Adipose tissue (tissue), 3 donors: ENCODE results near the gene MACROD2. TPM values are rescaled to one million over a fixed set of nuclear protein-coding genes. Genes with fewer than 3 reads are reported as not detected.

Source experiments
- H3K27ac ChIP-seq: one replicate; pipeline ENCODE4 v1.5.1; 2013; ENCODE audit warnings: low read depth, low read length
- WGBS, 3 donors: extraction: QIAGEN DNeasy Blood & Tissue Kit; methylation state at CpG; one replicate each; pipeline ENCODE4 v1.1.7; 2013; 5-methylcytosine and 5-hydroxymethylcytosine counted together
- polyA plus RNA-seq, 3 donors: library from polyadenylated mRNA; stranded (reverse); fragments of 200-250 nt; gene quantifications; one replicate each; pipeline ENCODE4 v1.2.3, GENCODE V29; 2013
- donor health status: healthy with polysubstance abuse.
- donor health status: Bipolar disorder and iron deficiency.
- donor health status: healthy.

MACROD2 gene
- polyA plus RNA-seq, 3 donors: 0.11 to 0.98 (median 0.56) TPM

DNA sequence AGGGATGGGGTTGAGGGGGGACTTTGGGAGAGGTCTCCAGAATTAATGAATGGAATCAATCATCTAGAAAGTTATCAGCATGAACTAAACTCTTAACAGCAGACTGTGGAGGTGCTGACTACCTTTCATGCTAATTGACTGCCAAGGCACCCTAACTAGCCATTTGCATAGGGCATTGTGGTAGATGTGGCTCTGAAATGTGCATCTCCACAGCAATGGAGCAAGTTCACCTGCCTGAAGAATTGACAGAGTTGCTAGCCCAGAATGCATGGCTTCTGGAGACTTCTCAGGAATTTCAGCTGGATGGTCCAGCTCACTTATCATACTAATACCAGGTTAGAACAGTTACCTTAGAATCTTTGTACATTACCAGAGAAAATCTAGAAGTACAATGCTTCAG is 1832.3 kb downstream of the MACROD2 start:
- H3K27ac ChIP-seq: no peak overlapping the region

DNA sequence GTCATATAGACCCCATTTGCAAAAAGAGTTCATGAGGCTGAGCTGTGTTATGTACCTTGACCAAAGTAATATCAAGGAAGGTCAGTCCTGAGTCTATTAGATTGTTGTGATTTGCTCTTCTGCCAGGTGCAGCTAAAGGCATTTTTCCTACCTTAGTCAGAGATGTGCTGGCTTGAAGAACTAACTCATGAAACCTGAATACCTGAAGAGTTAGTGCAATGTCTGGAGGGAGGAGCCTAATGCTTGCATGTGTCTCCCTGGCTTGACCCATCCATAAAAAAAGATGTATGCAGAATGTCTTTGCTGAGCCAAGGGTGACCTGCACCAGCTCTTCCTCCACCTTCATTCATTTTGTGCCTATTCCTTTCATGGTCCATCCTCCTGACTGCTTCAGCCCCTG is 1835.9 kb downstream of the MACROD2 start:
- no peak overlapping the region for H3K27ac ChIP-seq

DNA sequence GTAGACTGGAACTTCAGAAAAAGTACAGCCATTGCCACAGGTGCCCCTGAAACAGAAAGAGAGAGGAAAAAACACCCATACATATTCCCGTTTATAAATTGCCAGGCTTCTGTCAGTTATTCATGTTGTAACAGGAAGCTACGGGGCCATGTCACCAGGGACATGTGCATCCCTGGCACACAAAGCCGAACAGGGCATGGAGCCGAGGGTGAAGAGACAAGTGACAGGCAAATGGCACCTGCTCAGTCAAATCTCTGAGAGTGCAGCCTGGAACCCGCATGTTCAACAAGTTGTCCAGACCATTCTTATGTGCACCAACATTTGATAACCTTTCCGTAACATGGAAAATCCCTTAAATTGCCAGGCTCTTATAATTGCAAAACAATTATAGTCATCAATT is 1837.2 kb downstream of the MACROD2 start:
- WGBS, 3 donors: 75 to 87% (median 79%) methylated on average over 6 of the region's 6 CpGs
- no peak overlapping the region for H3K27ac ChIP-seq

DNA sequence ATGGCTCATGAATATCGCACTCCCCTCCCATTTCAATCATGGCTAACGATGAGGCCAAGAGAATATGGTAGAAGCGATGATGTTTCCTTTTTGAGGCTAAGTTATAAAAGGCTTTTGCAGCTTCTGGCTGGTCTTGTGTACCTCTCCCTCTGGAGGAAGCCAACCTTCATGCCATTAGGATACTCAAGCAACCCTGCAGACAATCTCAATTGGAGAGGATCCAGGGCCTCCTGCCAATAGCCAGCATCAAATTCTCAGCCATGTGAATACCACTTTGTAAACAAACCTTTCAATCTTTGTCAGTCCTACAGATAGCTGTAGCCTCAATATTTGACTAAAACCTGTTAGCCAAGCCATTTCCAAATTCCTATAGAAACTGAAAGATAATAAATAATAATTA is 1839.5 kb downstream of the MACROD2 start:
- 85 to 90% (median 86%) methylated on average over 3 of the region's 3 CpGs for WGBS, 3 donors
- H3K27ac ChIP-seq: no peak overlapping the region

DNA sequence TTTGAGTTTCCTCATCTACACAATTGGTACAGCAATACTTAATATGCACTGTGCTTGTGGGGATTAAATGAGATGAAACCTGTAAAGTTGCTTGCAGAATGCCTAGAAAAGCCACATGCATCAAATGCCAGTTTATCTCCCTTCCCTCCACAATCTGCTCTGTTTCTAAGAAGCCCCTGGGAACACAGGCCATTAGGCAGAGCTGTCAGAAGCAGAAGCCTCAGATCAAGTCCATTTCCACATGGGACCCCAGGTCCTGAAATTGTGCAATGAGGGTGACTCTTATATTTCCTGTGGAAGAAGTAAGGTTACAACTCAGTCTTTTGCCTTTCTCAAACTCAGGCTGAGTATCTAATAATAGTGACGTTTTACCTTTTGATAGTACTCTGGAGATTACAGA is 1840.5 kb downstream of the MACROD2 start:
- 41 to 56% (median 50%) methylated on average over 1 of the region's 1 CpG for WGBS, 3 donors
- H3K27ac ChIP-seq: no peak overlapping the region

DNA sequence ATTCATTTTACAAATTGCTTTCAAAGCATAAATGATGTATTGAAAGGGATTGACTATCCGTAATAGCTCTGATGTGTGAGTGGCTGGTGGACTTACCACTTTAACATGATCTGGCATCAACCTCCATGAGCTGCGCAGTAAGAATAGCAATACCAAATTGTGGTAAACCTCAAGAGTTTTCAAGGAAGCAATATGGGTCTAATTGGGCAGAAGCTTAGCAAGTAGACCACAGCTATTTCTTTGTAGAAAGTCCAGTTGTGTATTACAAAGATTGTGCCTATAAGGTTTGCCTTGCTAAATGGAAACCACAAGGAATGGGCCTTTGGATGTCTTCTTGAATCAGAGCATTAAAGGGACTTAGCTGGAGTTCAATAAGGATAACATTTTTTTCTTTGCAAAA is 1841.3 kb downstream of the MACROD2 start:
- H3K27ac ChIP-seq: no peak overlapping the region
- 59 to 88% (median 68%) methylated on average over 2 of the region's 2 CpGs for WGBS, 3 donors

DNA sequence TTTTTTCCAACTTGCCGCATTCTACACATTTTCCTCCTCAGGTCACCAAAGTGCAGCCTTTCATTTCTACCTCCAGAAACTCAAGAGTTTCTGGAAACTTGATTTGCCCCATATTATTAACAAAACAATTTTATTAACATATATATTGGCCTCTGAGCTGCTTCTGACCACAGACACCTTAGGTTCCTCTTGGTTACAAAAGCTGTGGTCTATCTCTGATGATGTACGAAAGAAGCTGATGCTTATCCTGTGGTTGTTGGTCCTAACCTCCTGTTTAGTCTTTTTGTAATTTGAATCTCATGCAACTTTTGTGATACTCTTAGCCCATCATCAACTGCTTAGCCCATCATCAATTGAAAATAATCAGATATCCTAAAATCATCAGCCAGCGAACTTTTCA is 1842.2 kb downstream of the MACROD2 start:
- WGBS, 3 donors: 79 to 93% (median 86%) methylated on average over 3 of the region's 3 CpGs

DNA sequence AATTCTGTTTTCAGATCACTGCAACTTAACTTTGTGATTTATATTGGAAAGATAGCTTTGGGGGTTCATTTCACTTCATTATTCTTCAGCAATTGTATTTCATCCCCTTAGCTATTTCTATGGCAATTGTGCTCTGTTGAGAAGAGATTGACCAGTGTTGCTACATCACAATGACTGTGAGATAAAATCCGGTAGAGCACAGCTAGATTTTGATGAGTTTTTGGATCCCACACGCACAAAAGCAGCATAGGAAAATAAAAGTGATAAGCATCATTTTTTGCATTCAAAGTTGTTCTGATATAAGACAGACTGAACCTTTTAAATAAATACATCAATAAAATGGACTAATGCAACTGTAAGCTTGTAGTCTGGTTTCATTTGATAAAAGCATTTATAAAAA is 1843.2 kb downstream of the MACROD2 start:
- H3K27ac ChIP-seq: no peak overlapping the region
- WGBS, 3 donors: 69 to 81% (median 76%) methylated on average over 2 of the region's 2 CpGs

More for the DNA sequence above, 1842.2 kb downstream of the MACROD2 start:
- no peak overlapping the region for H3K27ac ChIP-seq

DNA sequence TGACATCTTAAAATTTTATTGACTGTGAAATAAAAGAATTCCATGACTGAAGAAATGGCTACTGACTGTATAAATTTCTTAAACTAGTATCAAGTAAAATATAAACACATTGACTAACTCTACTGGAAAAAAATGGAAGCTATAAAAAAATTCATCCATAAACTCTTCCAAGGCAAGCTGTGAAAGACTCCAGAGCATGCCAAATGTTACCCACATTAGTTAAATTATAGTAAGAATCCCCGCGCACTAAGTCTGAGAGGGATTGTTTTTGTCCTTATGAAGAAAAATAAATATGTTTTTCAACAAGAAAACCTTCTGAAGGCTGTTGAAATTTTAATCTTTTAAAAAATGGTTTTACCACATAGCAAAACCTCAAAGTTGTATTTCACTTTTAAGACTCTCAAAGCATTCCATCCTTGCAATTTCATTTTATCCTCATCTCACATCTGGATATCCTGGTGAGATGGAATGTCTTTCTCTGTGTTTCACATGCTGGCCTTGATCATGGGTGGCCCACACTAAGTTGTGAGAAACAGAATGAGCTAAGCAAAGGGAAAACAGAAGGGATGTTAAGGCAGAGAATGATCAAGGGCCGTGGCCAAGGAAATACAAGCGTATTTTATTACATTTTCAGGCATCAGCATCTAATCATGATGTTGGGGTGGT is 1845.5 kb downstream of the MACROD2 start:
- H3K27ac ChIP-seq: no peak overlapping the region
- WGBS, 3 donors: 33 to 61% (median 48%) methylated on average over 4 of the region's 4 CpGs

DNA sequence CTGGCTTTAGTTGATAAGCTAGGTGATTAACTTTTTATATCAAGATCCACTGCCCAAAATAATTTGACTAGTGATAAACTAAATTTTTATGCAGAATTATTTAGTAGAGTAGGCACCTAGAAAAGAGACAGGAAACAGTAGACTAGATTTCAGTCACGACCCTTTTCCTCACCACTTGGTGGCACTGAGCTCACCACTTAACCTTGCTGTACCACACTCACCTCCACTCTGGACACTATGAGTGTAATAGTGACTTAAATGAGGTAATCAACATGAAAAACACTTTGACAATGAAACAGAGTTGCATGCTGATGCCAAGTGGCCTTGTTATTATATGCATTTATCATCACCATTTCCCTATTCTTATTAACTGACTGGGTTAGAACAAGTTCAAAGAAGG is 1847.6 kb downstream of the MACROD2 start:
- H3K27ac ChIP-seq: no peak overlapping the region
- WGBS, 3 donors: 37 to 50% (median 46%) methylated on average over 1 of the region's 1 CpG

DNA sequence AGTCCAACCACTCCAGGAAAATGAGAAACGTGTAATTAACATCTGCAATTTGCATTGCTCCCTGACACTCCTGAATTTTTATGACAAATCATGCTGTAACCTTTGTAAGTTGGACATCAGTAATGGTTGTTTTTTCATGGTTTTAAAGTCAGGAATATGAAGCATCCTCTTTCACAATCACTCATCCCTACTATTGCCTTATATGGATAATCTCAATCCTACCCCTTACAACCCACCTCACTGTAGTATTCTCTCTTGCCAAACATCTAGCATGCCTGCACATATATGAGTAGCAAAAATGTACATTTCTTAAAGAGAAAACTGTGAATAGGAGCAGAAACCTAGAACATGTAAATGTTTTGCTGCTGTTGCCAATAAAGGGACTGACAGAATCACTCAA is 1848.5 kb downstream of the MACROD2 start:
- 69 to 75% (median 75%) methylated on average over 1 of the region's 1 CpG for WGBS, 3 donors
- H3K27ac ChIP-seq: no peak overlapping the region

DNA sequence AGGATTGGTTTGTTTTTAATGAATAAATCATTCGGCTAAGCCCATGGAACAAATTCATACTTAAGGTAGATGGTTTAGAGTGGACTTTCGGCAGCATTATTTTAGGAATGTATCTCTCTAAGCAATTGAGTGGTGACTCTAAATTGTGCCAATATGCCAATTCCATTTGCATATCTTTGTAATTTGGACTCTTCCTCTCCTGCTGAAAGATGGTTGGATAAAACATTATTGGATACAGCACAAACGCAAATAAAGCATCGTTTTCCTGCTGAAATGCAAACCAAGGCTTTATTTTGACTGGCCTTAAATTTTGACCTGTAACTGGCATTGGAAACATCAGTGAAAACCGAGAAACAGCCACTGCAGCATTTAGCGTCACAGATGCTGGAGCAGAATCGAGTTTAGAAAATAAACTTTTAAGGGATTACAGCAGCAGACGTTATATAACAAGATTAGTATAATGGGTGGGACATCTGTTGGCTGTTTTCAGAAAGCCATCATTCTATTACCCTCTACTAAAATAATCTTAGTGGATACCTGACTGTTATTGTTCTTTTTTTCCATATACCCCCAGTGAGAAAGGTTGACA is 1852.0 kb downstream of the MACROD2 start:
- WGBS, 3 donors: 74 to 77% (median 76%) methylated on average over 8 of the region's 8 CpGs
- H3K27ac ChIP-seq: no peak overlapping the region

DNA sequence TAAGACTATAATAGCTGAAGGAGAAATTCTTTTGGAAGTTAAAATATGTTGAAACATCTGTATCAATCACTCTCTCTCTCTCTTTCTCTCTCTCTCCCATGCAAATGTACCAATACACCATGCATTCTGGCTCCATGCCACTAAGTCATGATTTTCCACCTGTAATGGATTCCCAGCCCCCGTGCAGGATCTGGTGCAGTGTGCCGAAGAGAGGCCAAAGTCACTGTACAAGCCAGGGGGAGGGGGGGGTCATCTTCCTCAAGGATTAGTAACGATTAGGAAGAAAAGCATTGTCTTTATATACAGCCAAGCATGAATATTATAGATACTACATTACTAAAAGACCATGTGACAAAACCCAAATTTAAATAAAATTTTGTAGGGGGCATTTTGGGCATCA is 1852.8 kb downstream of the MACROD2 start:
- H3K27ac ChIP-seq: no peak overlapping the region
- WGBS, 3 donors: 73 to 84% (median 81%) methylated on average over 3 of the region's 3 CpGs

DNA sequence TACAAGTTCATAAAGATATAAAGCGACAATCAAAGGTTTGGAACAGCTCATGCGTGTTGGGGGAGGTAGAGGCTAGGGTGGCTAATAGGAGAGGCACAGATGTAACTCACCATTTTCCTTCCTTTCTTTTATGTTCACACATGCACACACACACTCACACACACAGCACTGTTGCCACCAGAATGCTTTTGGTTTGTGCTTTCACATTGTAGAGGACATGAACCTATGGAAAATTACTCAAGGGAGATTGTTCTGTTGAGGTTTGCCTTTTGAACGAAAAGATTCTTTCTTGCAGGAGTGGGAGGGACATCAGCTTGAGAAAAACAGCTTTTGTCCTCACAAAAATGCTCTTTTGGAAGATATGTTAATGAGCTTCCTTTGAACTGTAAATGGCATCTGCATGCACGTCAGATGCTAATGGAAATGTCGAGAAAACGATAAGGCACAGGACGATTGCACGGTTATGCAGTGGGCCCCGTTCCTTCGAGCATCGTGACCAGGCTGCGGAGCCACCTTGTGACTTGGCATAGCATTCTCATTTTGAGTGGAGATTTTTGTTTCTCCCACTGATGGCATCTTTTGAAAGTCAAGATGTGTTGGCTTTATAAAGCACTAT is 1853.8 kb downstream of the MACROD2 start:
- H3K27ac ChIP-seq: no peak overlapping the region
- 70 to 84% (median 80%) methylated on average over 12 of the region's 12 CpGs for WGBS, 3 donors

DNA sequence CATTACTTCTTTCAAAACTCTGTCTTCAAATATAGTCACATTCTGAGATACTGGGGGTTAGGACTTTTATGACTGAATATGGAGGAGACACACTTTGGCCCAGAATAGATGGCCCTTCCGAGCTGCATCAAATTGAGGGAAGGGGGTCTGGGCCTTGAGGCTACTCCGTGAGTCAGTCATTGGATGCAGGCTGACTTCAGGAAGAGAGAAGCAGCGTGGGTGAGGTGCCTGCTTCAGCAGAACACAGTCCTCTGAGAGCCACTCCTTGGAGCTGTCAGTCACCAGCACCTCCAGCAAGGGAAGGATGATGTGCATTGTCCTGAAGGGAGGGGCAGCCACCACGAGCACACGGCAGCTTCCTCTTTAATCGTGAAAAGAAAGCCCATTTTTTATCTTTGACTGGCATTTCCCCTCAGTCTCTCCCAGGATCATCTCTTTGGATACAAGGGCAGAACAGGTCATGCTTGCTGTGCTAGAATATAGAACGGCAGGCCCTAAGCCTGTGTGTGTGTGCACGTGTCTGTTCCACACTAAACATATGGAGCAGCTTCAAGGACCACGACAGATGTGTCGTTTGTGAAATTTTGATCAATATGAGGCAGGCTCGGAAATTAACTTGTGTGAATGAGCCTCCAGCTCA is 1856.4 kb downstream of the MACROD2 start:
- 55 to 74% (median 62%) methylated on average over 11 of the region's 11 CpGs for WGBS, 3 donors

DNA sequence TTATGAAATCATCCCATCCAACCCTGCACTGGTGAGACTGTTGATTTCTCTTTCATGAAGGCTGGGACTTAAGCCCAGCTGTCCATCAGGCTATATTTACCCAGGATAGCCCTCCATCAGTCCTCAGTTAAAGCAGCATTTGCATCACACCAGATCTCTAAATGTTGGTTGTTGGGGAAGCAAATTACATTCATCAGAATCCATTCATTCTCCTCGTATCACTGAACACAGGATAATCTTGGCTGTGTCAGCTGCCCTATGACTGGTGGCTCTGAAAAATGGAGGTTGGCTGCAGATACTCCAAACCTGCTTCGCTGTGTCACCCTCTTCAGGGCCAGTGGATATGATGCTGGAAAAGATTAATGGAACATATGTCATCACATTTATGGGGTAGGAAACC is 1859.6 kb downstream of the MACROD2 start:
- WGBS, 3 donors: 63 to 76% (median 74%) methylated on average over 2 of the region's 2 CpGs
- H3K27ac ChIP-seq: no peak overlapping the region

More for the DNA sequence above, 1856.4 kb downstream of the MACROD2 start:
- H3K27ac ChIP-seq: no peak overlapping the region

DNA sequence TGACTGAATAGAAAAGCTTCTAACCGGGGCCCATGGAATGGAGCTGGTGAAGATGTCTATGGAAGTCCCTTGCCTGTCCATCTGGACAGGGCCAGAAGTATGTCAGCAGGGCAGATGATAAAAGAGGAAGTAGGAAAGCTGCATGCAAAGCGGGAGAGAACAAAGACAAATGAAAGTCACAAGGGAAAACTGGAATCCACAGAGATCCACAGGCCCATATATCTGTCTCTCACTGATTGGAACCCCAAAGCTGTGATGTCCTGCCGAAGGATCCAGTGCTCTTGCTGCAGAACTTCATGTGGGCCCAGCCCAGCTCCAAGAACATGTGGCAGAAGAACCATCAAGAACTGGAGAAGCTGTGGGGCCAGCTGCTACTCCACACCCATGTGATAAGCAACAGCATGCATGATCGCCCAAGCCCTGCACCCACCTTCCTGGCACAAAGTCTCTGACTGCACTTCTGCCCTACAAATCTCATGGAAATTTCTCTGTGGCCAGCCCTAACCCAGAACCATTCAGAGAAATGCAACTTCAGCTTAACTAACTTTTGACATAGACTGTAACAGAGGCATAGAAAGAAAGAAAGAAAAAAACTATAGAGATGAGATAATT is 1862.0 kb downstream of the MACROD2 start:
- no peak overlapping the region for H3K27ac ChIP-seq

DNA sequence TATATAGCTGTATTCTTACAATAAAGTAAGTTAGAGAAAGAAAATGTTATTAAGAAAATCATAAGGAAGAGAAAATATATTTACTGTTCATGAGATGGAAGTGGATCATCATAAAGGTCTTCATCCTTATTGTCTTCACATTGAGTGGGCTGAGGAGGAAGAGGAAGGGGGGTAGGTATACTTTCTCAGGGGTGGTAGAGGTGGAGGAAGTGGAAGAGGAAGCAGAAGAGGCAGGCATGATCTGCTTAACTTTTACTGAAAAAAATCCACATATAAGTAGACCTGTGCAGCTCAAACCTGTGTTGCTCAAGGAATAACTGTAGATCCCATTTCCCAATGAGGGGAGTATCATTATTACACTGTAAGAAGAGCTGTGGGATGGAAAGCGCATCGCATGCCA is 1863.7 kb downstream of the MACROD2 start:
- H3K27ac ChIP-seq: no peak overlapping the region
- 98 to 100% (median 99%) methylated on average over 2 of the region's 2 CpGs for WGBS, 3 donors

More for the DNA sequence above, 1862.0 kb downstream of the MACROD2 start:
- WGBS, 3 donors: 81 to 88% (median 86%) methylated on average over 4 of the region's 4 CpGs

DNA sequence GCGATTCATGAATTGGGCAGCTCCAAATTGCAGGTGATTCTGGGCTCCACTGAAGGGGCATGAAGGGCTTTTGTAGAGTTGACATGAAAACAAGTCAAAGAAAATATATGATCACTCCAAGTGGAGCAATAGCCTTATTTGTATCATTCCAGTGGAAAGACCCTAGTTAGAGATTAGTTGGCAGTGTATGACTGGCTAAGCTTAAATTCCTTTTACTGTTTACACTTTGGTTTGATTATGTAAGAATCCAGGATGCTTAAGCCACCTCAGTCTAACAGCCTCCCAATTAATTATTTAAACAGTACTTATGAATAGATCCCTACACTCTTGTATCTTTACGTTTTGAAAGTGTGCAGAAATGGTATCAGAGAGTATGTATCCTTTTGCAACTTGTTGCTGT is 1865.5 kb downstream of the MACROD2 start:
- WGBS, 3 donors: 73 to 88% (median 80%) methylated on average over 2 of the region's 2 CpGs
- no peak overlapping the region for H3K27ac ChIP-seq
